Right atrium auricular region (tissue), 2 donors: ENCODE data around the gene ATP2B2. TPM values are rescaled to one million over a fixed set of nuclear protein-coding genes. Genes with fewer than 3 reads are reported as not detected.

Source experiments
- DNase-seq: peaks from one replicate; pipeline ENCODE4 v3.0.0-alpha.2; 2019; ENCODE audit warnings: low spot score
- H3K27ac ChIP-seq, 2 donors: fragments of 200-600 bp; sonication (generic); 1 replicate in 1 of 2; 2 replicates in 1 of 2; pipeline ENCODE4 v1.5.1; 2016 to 2019
- H3K27me3 ChIP-seq, 2 donors: fragments of 200-600 bp; sonication (generic); one replicate each; pipeline versions ENCODE4 v1.5.1 to v1.6.0; 2017 to 2019
- H3K36me3 ChIP-seq: fragments of 200-600 bp; sonication (generic); one replicate; pipeline ENCODE4 v1.5.1; 2016
- H3K4me1 ChIP-seq, 2 donors: fragments of 200-600 bp; sonication (generic); one replicate each; pipeline versions ENCODE4 v1.5.1 to v1.6.0; 2017 to 2019
- H3K4me3 ChIP-seq, 2 donors: fragments of 200-600 bp; sonication (generic); 1 replicate in 1 of 2; 2 replicates in 1 of 2; pipeline ENCODE4 v1.5.1; 2017 to 2019; ENCODE audit warnings: mild to moderate bottlenecking in 1 of 2, moderate library complexity in 1 of 2
- H3K9me3 ChIP-seq, 2 donors: fragments of 200-600 bp; sonication (generic); one replicate each; pipeline ENCODE4 v1.5.1; 2019
- total RNA-seq, 2 donors: library from RNA; depleted of rRNA; stranded (reverse); fragments of >200 nt; gene quantifications; one replicate each; pipeline ENCODE4 v1.1.0, GENCODE V29; 2016
- TF ChIP-seq, protein P1 (sequence below), 2 donors: fragments of 200-600 bp; sonication (generic); IDR thresholded peaks; one replicate each; pipeline ENCODE4 v1.5.1; 2019; ENCODE audit warnings: antibody characterized with exemption in 2 of 2

ATP2B2 gene
- total RNA-seq, 2 donors from 2014 or later: 0.12 to 0.15 TPM

DNA sequence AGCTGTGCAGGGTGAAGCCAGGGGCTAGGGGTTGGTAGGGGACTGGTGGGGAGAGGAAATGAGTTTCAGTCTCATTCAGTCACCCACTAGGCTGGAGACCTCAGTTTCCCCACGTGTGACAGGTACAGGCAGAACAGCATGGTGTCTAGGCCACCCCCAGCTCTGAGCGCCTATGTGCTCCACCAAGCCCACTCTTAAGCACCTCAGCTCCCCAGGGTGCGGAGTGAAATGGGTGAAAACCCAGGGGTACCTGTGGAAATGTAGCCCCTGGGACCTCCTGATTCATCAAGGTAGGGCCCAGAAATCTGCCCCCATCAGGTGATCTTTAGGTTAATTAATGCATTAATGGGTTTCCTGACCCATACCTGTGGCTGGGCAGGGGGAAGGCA, 3.7 kb downstream of the ATP2B2 start:
- no peak overlapping the region for H3K4me3 ChIP-seq
- H3K27me3 ChIP-seq: no peaks in the 10 kb centered on the region
- no peaks in the 10 kb centered on the region for H3K36me3 ChIP-seq
- no peak for DNase-seq
- peaks cover 0 to 12% of the 10 kb centered on the region in 2 donors for H3K4me1 ChIP-seq
- no peak overlapping the region for H3K27ac ChIP-seq
- H3K9me3 ChIP-seq: no peaks in the 10 kb centered on the region
- TF ChIP-seq, protein P1, sequence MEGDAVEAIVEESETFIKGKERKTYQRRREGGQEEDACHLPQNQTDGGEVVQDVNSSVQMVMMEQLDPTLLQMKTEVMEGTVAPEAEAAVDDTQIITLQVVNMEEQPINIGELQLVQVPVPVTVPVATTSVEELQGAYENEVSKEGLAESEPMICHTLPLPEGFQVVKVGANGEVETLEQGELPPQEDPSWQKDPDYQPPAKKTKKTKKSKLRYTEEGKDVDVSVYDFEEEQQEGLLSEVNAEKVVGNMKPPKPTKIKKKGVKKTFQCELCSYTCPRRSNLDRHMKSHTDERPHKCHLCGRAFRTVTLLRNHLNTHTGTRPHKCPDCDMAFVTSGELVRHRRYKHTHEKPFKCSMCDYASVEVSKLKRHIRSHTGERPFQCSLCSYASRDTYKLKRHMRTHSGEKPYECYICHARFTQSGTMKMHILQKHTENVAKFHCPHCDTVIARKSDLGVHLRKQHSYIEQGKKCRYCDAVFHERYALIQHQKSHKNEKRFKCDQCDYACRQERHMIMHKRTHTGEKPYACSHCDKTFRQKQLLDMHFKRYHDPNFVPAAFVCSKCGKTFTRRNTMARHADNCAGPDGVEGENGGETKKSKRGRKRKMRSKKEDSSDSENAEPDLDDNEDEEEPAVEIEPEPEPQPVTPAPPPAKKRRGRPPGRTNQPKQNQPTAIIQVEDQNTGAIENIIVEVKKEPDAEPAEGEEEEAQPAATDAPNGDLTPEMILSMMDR (IDR thresholded peaks at IDR 0.05): no peak

DNA sequence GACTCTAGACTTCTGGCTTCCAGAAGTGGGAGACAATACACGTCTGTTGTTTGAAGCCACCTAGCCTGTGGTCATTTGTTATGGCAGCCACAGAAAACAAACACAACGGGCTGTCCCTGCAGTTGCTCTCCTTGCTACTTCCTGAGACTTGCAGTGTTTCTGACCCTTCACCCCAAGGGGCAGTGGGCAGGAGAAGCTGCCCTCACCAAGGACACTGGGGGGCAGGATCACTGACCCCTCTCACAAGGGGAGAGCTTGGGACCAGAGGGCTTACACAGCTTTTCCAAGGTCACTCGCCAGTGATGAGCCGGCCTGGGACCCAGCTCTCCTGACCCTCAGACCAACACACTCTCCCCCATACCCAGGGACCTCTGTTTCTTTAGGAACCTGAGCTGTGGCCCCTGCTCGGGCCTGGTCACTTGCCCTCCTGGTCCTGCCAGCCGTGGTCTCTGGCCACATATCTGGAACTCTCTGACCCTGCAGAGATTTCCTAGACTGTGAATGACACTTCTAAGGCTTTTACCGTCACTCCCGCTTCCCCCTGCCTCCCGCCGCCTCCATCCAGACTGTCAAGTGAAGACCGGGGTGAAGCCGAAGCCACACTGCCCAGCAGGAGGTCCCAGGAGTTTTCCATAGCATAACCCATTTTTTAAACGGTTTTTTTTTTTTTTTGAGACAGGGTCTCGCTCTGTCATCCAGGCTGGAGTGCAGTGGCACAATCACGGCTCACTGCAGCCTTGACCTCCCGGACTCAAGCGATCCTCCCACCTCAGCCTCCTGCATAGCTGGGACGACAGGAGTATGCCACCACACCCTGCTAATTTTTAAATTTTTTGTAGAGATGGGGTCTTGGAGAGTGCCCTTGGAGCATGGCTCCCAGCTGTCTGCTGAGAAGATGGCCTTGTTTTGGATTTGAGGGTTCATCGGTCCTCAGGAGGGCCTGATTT, 4.4 kb downstream of the ATP2B2 start:
- H3K27ac ChIP-seq: no peak overlapping the region
- no peaks in the 10 kb centered on the region for H3K36me3 ChIP-seq
- TF ChIP-seq, protein P1 (IDR thresholded peaks at IDR 0.05): no peak
- H3K27me3 ChIP-seq: no peaks in the 10 kb centered on the region
- no peak for DNase-seq
- no peaks in the 10 kb centered on the region for H3K9me3 ChIP-seq
- peaks cover 0 to 18% of the 10 kb centered on the region in 2 donors for H3K4me1 ChIP-seq
- H3K4me3 ChIP-seq: no peak overlapping the region

DNA sequence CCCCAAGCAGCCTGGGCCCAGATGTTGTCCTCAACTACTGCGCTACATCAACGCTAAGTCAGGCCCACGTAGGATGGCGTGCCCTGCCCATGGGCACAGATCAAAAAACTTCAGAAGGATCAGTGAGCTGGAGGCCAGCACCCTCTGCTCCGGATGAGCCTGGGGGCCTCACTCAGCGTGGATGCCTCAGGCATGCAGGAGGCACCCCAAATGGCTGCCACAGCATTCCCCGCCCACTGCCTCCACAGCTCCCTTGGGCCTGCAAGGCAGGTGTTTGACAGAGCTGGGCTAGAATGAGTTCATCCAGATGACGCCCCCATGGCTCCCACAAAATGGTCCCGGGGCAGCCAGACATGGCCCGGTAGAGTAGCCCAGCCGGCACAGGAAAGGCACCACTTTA, 7.1 kb downstream of the ATP2B2 start:
- no peaks in the 10 kb centered on the region for H3K27me3 ChIP-seq
- H3K4me1 ChIP-seq: peaks cover 0 to 20% of the 10 kb centered on the region in 2 donors
- no peaks in the 10 kb centered on the region for H3K36me3 ChIP-seq
- H3K4me3 ChIP-seq: no peak overlapping the region
- H3K9me3 ChIP-seq: no peaks in the 10 kb centered on the region
- H3K27ac ChIP-seq: no peak overlapping the region
- TF ChIP-seq, protein P1 (IDR thresholded peaks at IDR 0.05): no peak
- no peak for DNase-seq

DNA sequence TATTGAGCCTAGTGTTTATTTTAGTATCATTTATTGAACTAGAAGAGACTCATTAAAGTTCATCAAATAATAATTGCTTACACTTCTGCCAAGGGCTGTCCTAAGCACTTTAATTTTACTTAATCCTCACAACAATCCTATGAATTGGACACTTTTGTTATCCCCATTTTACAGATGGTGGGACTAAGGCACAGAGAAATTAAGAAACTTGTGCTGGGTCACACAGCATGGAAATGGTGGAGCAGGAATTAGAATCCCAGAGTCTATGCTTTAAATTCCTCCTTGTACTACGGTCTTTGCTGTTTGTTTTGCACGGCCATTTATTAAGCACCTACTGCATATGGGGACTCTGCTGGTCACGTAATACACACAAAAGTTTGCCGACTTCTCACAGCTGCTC, 7.9 kb downstream of the ATP2B2 start:
- peaks cover 0 to 20% of the 10 kb centered on the region in 2 donors for H3K4me1 ChIP-seq
- H3K9me3 ChIP-seq: no peaks in the 10 kb centered on the region
- no peak overlapping the region for H3K27ac ChIP-seq
- H3K4me3 ChIP-seq: no peak overlapping the region
- H3K36me3 ChIP-seq: no peaks in the 10 kb centered on the region
- DNase-seq: no peak
- TF ChIP-seq, protein P1 (IDR thresholded peaks at IDR 0.05): no peak
- no peaks in the 10 kb centered on the region for H3K27me3 ChIP-seq

DNA sequence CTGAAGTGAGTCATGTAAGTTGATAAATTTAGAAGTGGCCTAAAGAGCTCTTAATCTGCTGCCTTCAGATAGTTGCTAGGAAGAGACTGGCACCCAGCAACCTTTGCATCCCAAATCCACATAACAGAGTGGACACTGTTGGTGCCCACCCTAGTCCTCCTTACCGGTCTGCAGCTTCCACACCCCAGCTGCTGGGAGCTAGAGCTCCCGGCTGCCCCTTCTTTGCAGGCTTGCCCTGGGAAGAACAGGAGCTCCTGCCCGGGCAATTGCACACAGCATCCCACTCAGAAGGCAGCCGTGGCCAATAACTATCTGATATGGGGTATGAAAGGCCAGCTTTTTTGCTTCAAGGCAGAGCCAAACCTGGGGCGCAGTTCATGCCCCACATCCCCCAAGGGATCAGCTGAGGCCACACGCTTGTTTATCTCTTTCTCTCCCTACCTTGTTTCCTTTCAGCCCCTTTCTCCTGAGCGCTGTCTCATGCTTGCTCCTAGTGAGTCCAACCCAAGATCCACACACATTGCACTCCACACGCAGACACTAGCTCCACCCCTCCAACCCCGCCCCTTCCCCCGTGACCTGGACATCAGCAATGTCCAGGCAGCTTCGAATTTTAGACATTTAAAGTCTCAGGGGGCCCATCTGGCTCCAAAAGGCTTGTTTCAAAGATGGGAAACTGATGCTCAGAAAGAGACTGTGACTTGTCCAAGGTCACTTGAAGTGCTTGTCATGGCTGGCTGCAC, 9.1 kb downstream of the ATP2B2 start:
- no peaks in the 10 kb centered on the region for H3K36me3 ChIP-seq
- peaks cover 0 to 20% of the 10 kb centered on the region in 2 donors for H3K4me1 ChIP-seq
- H3K4me3 ChIP-seq: no peak overlapping the region
- no peaks in the 10 kb centered on the region for H3K27me3 ChIP-seq
- TF ChIP-seq, protein P1 (IDR thresholded peaks at IDR 0.05): no peak
- no peaks in the 10 kb centered on the region for H3K9me3 ChIP-seq
- DNase-seq: no peak
- H3K27ac ChIP-seq: no peak overlapping the region
